HepG2 (cell line): ENCODE measurements around the gene CBLC. TPM values are rescaled to one million over a fixed set of nuclear protein-coding genes. Genes with fewer than 3 reads are reported as not detected.
A peak's percentile ranks its signal among the peaks of the same experiment; 100 is the strongest.

Experiments
- ARID2 ChIP-seq: sonication (generic); formaldehyde crosslinking; IDR thresholded peaks from 2 replicates; pipeline ENCODE4 v1.8.1; 2022; ENCODE audit warnings: mild to moderate bottlenecking, missing genetic modification reagents, borderline replicate concordance
- BHLHE40 ChIP-seq: IDR thresholded peaks from 2 replicates; pipeline ENCODE4 v1.6.1; 2011; ENCODE audit warnings: low read length, improper control_type of control experiment
- CBX2 ChIP-seq, 2 experiments: fragments of 200-600 bp in 1 of 2; sonication (generic); formaldehyde crosslinking in 1 of 2; IDR thresholded peaks; 2 replicates each; pipeline versions ENCODE4 v1.7.0 to v1.8.1; 2018 to 2022; ENCODE audit warnings: low read depth in 2 of 2, low read length in 1 of 2, mild to moderate bottlenecking in 1 of 2, missing genetic modification reagents in 1 of 2
- DRAP1 ChIP-seq: IDR thresholded peaks from 2 replicates; pipeline ENCODE4 v1.6.1; 2016; ENCODE audit warnings: missing genetic modification reagents, missing compliant biosample characterization
- EP300 ChIP-seq, 3 experiments: sonication (generic) in 1 of 3; formaldehyde crosslinking in 1 of 3; IDR thresholded peaks; 2 replicates each; pipeline versions ENCODE4 v1.5.1 to v1.6.1; 2011 to 2020; ENCODE audit warnings: low read depth in 2 of 3, low read length in 2 of 3, borderline replicate concordance in 1 of 3, improper control_type of control experiment in 1 of 3, mild to moderate bottlenecking in 1 of 3, missing genetic modification reagents in 1 of 3, moderate library complexity in 1 of 3
- GATAD2A ChIP-seq: IDR thresholded peaks from 2 replicates; pipeline ENCODE4 v1.6.1; 2016
- GTF2F1 ChIP-seq: fragments of 150-350 bp; IDR thresholded peaks from 2 replicates; pipeline ENCODE4 v1.6.1; 2014; ENCODE audit warnings: low read length
- HNRNPLL ChIP-seq: fragments of 200-400 bp; formaldehyde crosslinking; IDR thresholded peaks from 2 replicates; pipeline ENCODE4 v1.6.1; 2017; ENCODE audit warnings: mild to moderate bottlenecking, low read depth, low read length; ENCODE audit not compliant: poor library complexity, severe bottlenecking
- KMT2A ChIP-seq: sonication (generic); formaldehyde crosslinking; IDR thresholded peaks from 2 replicates; pipeline ENCODE4 v1.4.0; 2020; ENCODE audit warnings: missing genetic modification reagents
- MXD1 ChIP-seq: sonication (generic); formaldehyde crosslinking; IDR thresholded peaks from 2 replicates; pipeline ENCODE4 v1.4.0; 2020; ENCODE audit warnings: mild to moderate bottlenecking, missing genetic modification reagents
- NR2F6 ChIP-seq, 2 experiments: IDR thresholded peaks; 2 replicates each; pipeline ENCODE4 v1.6.1; 2016; ENCODE audit warnings: antibody characterized with exemption in 1 of 2, mild to moderate bottlenecking in 1 of 2
- PTBP1 ChIP-seq: fragments of 200-400 bp; formaldehyde crosslinking; IDR thresholded peaks from 2 replicates; pipeline ENCODE4 v1.6.1; 2018; ENCODE audit warnings: low read length, low read depth; ENCODE audit not compliant: poor library complexity, severe bottlenecking
- RAD51 ChIP-seq: fragments of 450-650 bp; IDR thresholded peaks from 2 replicates; pipeline ENCODE4 v1.6.1; 2016; ENCODE audit warnings: borderline replicate concordance
- SCMH1 ChIP-seq: sonication (generic); formaldehyde crosslinking; IDR thresholded peaks from 2 replicates; pipeline ENCODE4 v1.9.0; 2021; ENCODE audit warnings: missing genetic modification reagents, mild to moderate bottlenecking, borderline replicate concordance
- SMAD9 ChIP-seq: sonication (generic); formaldehyde crosslinking; IDR thresholded peaks from 2 replicates; pipeline ENCODE4 v1.5.1; 2020; ENCODE audit warnings: mild to moderate bottlenecking, missing genetic modification reagents
- THAP9 ChIP-seq: sonication (generic); formaldehyde crosslinking; IDR thresholded peaks from 2 replicates; pipeline ENCODE4; 2020; ENCODE audit warnings: missing genetic modification reagents, mild to moderate bottlenecking, borderline replicate concordance
- U2AF2 ChIP-seq: fragments of 200-400 bp; formaldehyde crosslinking; IDR thresholded peaks from 2 replicates; pipeline ENCODE4 v1.6.1; 2017; ENCODE audit warnings: low read depth, mild to moderate bottlenecking, low read length
- ZBTB2 ChIP-seq: sonication (generic); formaldehyde crosslinking; IDR thresholded peaks from 2 replicates; pipeline ENCODE4 v1.8.0; 2022; ENCODE audit warnings: low read depth, missing genetic modification reagents
- ZBTB7A ChIP-seq: sonication (generic); formaldehyde crosslinking; IDR thresholded peaks from 2 replicates; pipeline ENCODE4 v1.8.0; 2022; ENCODE audit warnings: mild to moderate bottlenecking, missing genetic modification reagents
- ZBTB8A ChIP-seq: sonication (generic); formaldehyde crosslinking; IDR thresholded peaks from 2 replicates; pipeline ENCODE4 v1.4.0; 2020; ENCODE audit warnings: mild to moderate bottlenecking, low read depth, missing genetic modification reagents, borderline replicate concordance
- ZNF558 ChIP-seq: sonication (generic); formaldehyde crosslinking; IDR thresholded peaks from 2 replicates; pipeline ENCODE4 v1.9.0; 2022; ENCODE audit warnings: mild to moderate bottlenecking, missing genetic modification reagents, borderline replicate concordance
- ZNF562 ChIP-seq: sonication (generic); formaldehyde crosslinking; IDR thresholded peaks from 2 replicates; pipeline ENCODE4 v1.8.0; 2022; ENCODE audit warnings: missing genetic modification reagents, borderline replicate concordance
- ZNF709 ChIP-seq: sonication (generic); formaldehyde crosslinking; IDR thresholded peaks from 2 replicates; pipeline ENCODE4 v1.5.0; 2020; ENCODE audit warnings: mild to moderate bottlenecking, missing genetic modification reagents
- ZNF781 ChIP-seq: sonication (generic); formaldehyde crosslinking; IDR thresholded peaks from 2 replicates; pipeline ENCODE4 v1.5.1; 2020; ENCODE audit warnings: borderline replicate concordance, mild to moderate bottlenecking, missing genetic modification reagents; ENCODE audit errors: not compliant biosample characterization
- ZSCAN29 ChIP-seq: sonication (generic); formaldehyde crosslinking; conservative IDR thresholded peaks from 2 replicates; pipeline ENCODE4 v1.4.0; 2020; ENCODE audit warnings: mild to moderate bottlenecking, missing genetic modification reagents
- polyA plus RNA-seq, 8 experiments: library from polyadenylated mRNA; depleted of rRNA in 3 of 8; stranded (reverse) in 7 of 8; unstranded in 1 of 8; fragments of >200 nt; fragmentation: Illumina TruSeq in 4 of 8; extraction: Trizol in 4 of 8; gene quantifications; 2 replicates each; pipeline versions ENCODE4 v1.2.1 to v1.2.3, GENCODE V29; 2011 to 2016; ENCODE audit warnings: low read depth in 4 of 8, missing spikeins in 1 of 8, mixed read lengths in 1 of 8; ENCODE audit not compliant: insufficient read depth in 1 of 8
- total RNA-seq, 5 experiments: library from RNA; depleted of rRNA; stranded (reverse); fragments of >200 nt; fragmentation: Illumina TruSeq; extraction: Trizol; gene quantifications; 2 replicates each; pipeline ENCODE4 v1.2.3, GENCODE V29; 2016; ENCODE audit warnings: low read depth in 1 of 5

The CBLC gene
- total and polyA plus RNA-seq, 2 of the 13 experiments (the other 11 are each of a cell fraction or from before 2014, with no cell fraction given), result 1.8 to 2.6 TPM

GRCh38 chr19:44740351-44740824, 37.3 kb upstream of the CBLC start (continued):
- TF ChIP-seq SCMH1 (CRISPR knock-in tag), result no peak
- no peak for TF ChIP-seq RAD51
- no peak for TF ChIP-seq DRAP1
- TF ChIP-seq EP300 (IDR thresholded peaks at IDR 0.05; ENCODE audit: low read depth in 2 of 2, low read length in 2 of 2), result 0 out of 4 replicates have a peak, but pooled peaks of 1 of the 2 experiments have one; percentile 10
- no peak for TF ChIP-seq EP300 (CRISPR knock-in tag; IDR thresholded peaks at IDR 0.05; ENCODE audit: borderline replicate concordance)
- TF ChIP-seq HNRNPLL, result no peak
- TF ChIP-seq ZBTB2 (CRISPR knock-in tag), result no peak
- no peak for TF ChIP-seq MXD1 (CRISPR knock-in tag)
- no peak for TF ChIP-seq THAP9 (CRISPR knock-in tag)
- TF ChIP-seq GATAD2A (CRISPR knock-in tag), result peak; percentile 72
- TF ChIP-seq SMAD9 (CRISPR knock-in tag), result no peak
- no peak for TF ChIP-seq PTBP1
- TF ChIP-seq CBX2 (IDR thresholded peaks at IDR 0.05; ENCODE audit: low read depth, low read length), result no peak
- no peak for TF ChIP-seq CBX2 (CRISPR knock-in tag; IDR thresholded peaks at IDR 0.05; ENCODE audit: low read depth)
- no peak for TF ChIP-seq ZSCAN29 (CRISPR knock-in tag)
- no peak for TF ChIP-seq ZBTB8A (CRISPR knock-in tag)
- TF ChIP-seq KMT2A (CRISPR knock-in tag), result no peak
- TF ChIP-seq ZBTB7A (CRISPR knock-in tag), result peak; percentile 18; the same call in 1 of the 2 replicates
- TF ChIP-seq NR2F6 (IDR thresholded peaks at IDR 0.05), result no peak
- TF ChIP-seq NR2F6 (CRISPR knock-in tag; IDR thresholded peaks at IDR 0.05), result peak; percentile 55
- no peak for TF ChIP-seq GTF2F1
- no peak for TF ChIP-seq ZNF558 (CRISPR knock-in tag)
- no peak for TF ChIP-seq ZNF781 (CRISPR knock-in tag)
- TF ChIP-seq BHLHE40, result no peak
- no peak for TF ChIP-seq ARID2
- TF ChIP-seq ZNF562 (CRISPR knock-in tag), result no peak
- no peak for TF ChIP-seq U2AF2
- no peak for TF ChIP-seq ZNF709 (CRISPR knock-in tag)
